A673 (cell line): ENCODE measurements around the gene GBX1. TPM values are rescaled to one million over a fixed set of nuclear protein-coding genes. Genes with fewer than 3 reads are reported as not detected.
A peak's percentile ranks its signal among the peaks of the same experiment; 100 is the strongest.

Experiments used
- BruUV-seq: library from RNA; stranded (reverse); fragments of 400-500 nt; replicated peaks from 2 replicates; lab custom pipeline; 2021; lab: Mats Ljungman, UMichigan
- CTCF ChIA-PET: fragments of 300-600 bp; sonication (Branson Sonifier 250); formaldehyde crosslinking; loops from one replicate; lab custom pipeline; 2022; ENCODE audit warnings: antibody characterized with exemption; lab: Charles Lee
- POLR2A ChIA-PET: fragments of 300-600 bp; sonication (Branson Sonifier 250); formaldehyde crosslinking; loops from one replicate; lab custom pipeline; 2022; ENCODE audit warnings: antibody characterized with exemption; ENCODE audit not compliant: low non-redundant PET; lab: Charles Lee
- DNase-seq: peaks from one replicate; pipeline ENCODE4 v3.0.0-alpha.2; 2015; ENCODE audit warnings: low spot score
- H3K27ac ChIP-seq: fragments of 200-600 bp; sonication (generic); 2 replicates; pipeline ENCODE4 v1.5.1; 2016; ENCODE audit warnings: mixed run types, low read depth, mild to moderate bottlenecking, mixed read lengths, antibody characterized with exemption, low read length; ENCODE audit not compliant: poor library complexity, severe bottlenecking
- H3K27me3 ChIP-seq: fragments of 200-600 bp; sonication (generic); replicated peaks from 2 replicates; pipeline ENCODE4 v1.6.1; 2017; ENCODE audit warnings: mixed run types, low read depth, mild to moderate bottlenecking, mixed read lengths, antibody characterized with exemption, low read length; ENCODE audit not compliant: insufficient read depth, poor library complexity
- H3K36me3 ChIP-seq: fragments of 200-600 bp; sonication (generic); 2 replicates; pipeline ENCODE4 v1.6.1; 2016; ENCODE audit warnings: mixed run types, mild to moderate bottlenecking, mixed read lengths, antibody characterized with exemption, low read length; ENCODE audit not compliant: insufficient read depth, poor library complexity, severe bottlenecking
- H3K4me1 ChIP-seq: fragments of 200-600 bp; sonication (generic); 2 replicates; pipeline ENCODE4 v1.6.1; 2017; ENCODE audit warnings: mixed run types, mild to moderate bottlenecking, mixed read lengths, antibody characterized with exemption, low read length; ENCODE audit not compliant: insufficient read depth, poor library complexity, severe bottlenecking
- H3K4me3 ChIP-seq: fragments of 200-600 bp; sonication (generic); 2 replicates; pipeline ENCODE4 v1.5.1; 2016; ENCODE audit warnings: low read depth, mixed run types, mild to moderate bottlenecking, mixed read lengths, low read length; ENCODE audit not compliant: poor library complexity, severe bottlenecking
- H3K9me3 ChIP-seq: fragments of 200-600 bp; sonication (generic); 2 replicates; pipeline ENCODE4 v1.6.1; 2016; ENCODE audit warnings: mixed run types, low read depth, mild to moderate bottlenecking, mixed read lengths, antibody characterized with exemption, low read length; ENCODE audit not compliant: poor library complexity, severe bottlenecking
- EZH2 ChIP-seq: fragments of 200-600 bp; sonication (generic); IDR thresholded peaks from 2 replicates; pipeline ENCODE4 v1.6.1; 2017; ENCODE audit warnings: borderline replicate concordance, low read depth, mild to moderate bottlenecking, mixed read lengths, antibody characterized with exemption, low read length; ENCODE audit not compliant: poor library complexity, severe bottlenecking
- intact Hi-C: fragments of 100-400 bp; cut with micrococcal nuclease; formaldehyde crosslinking; loops from one replicate; pipeline ENCODE4 v1.10.0; 2022; ENCODE audit not compliant: unreplicated experiment
- total RNA-seq: library from RNA; stranded (reverse); gene quantifications from 2 replicates; pipeline ENCODE4 v1.2.3, GENCODE V29; 2021
- TF ChIP-seq, protein P1 (sequence below): fragments of 300-800, 200-600 bp; sonication (generic); conservative IDR thresholded peaks from 2 replicates; pipeline ENCODE4 v1.5.1; 2017; ENCODE audit warnings: low read depth, mild to moderate bottlenecking, antibody characterized with exemption, low read length, moderate library complexity, mixed read lengths

GBX1 gene
- total RNA-seq, 1 experiment from 2014 or later = not detected

DNA sequence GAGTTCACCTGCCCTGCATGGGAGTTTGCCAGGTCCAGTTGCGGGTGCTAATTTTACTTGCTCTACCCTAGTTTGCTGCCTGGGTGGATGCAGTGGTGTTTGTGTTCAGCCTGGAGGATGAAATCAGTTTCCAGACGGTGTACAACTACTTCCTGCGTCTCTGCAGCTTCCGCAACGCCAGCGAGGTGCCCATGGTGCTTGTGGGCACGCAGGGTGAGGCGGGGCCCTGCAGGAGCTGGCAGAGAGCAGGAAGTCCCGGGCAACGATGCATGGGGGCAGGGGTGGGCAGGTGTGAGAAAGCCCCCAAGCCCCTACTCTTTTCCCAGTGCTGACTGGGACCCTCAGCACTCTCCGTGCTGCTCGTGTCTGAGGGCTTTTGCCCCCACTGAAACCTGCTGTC, 49.9 kb downstream of the GBX1 start:
- BruUV-seq = no TSS peak
- intact Hi-C loops = loop anchor here (10.0 kb wide), 1 partner anchor 223 kb away; no protein-coding TSS in a partner anchor
- peaks cover 22% of the 10 kb centered on the region for H3K4me1 ChIP-seq
- H3K36me3 ChIP-seq = peaks cover 22% of the 10 kb centered on the region
- ChIA-PET CTCF (no interaction called here), POLR2A (no interaction called here)
- TF ChIP-seq EZH2 = no peak
- TF ChIP-seq, protein P1, sequence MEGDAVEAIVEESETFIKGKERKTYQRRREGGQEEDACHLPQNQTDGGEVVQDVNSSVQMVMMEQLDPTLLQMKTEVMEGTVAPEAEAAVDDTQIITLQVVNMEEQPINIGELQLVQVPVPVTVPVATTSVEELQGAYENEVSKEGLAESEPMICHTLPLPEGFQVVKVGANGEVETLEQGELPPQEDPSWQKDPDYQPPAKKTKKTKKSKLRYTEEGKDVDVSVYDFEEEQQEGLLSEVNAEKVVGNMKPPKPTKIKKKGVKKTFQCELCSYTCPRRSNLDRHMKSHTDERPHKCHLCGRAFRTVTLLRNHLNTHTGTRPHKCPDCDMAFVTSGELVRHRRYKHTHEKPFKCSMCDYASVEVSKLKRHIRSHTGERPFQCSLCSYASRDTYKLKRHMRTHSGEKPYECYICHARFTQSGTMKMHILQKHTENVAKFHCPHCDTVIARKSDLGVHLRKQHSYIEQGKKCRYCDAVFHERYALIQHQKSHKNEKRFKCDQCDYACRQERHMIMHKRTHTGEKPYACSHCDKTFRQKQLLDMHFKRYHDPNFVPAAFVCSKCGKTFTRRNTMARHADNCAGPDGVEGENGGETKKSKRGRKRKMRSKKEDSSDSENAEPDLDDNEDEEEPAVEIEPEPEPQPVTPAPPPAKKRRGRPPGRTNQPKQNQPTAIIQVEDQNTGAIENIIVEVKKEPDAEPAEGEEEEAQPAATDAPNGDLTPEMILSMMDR = no peak
- no peaks in the 10 kb centered on the region for H3K9me3 ChIP-seq
- H3K4me3 ChIP-seq = no peak overlapping the region
- no peak for DNase-seq
- no peak overlapping the region for H3K27ac ChIP-seq
- H3K27me3 ChIP-seq = no peaks in the 10 kb centered on the region

DNA sequence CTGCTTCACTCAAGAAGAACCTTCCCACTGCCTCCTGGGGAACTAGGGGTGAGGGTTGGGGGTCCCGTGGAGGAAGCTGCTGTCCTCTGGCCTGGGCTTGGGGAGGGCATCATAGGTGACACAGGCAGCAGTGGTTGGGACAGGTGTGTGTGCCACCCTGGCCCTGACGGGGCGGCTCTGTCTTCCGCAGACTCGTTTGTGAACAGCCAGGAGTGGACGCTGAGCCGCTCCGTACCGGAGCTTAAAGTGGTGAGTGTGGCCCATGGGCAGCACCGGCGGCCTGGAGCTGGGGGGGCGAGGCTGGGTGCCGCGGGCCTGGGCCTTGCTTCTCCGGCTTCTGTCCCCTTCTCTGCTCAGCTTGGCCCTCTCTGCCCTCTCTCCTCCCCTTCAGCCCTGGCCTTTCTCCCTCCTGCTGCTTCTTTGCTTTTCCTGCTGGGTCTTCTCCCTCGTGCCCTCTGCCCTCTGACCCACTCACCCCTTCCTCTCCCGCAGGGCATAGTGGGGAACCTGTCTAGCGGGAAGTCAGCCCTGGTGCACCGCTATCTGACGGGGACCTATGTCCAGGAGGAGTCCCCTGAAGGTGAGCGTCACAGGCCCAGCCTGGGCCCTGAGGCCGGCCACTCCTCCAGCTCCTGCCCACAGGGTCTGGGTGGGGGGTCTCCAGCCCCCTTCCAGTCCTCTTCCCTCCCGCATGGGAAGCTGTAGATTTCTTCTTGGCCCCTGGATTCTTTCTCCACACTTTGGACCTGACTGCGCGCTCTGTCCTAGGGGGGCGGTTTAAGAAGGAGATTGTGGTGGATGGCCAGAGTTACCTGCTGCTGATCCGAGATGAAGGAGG, 50.7 kb downstream of the GBX1 start:
- no TSS peak for BruUV-seq
- intact Hi-C loops = loop anchor here (10.0 kb wide), 1 partner anchor 222 kb away; no protein-coding TSS in a partner anchor

DNA sequence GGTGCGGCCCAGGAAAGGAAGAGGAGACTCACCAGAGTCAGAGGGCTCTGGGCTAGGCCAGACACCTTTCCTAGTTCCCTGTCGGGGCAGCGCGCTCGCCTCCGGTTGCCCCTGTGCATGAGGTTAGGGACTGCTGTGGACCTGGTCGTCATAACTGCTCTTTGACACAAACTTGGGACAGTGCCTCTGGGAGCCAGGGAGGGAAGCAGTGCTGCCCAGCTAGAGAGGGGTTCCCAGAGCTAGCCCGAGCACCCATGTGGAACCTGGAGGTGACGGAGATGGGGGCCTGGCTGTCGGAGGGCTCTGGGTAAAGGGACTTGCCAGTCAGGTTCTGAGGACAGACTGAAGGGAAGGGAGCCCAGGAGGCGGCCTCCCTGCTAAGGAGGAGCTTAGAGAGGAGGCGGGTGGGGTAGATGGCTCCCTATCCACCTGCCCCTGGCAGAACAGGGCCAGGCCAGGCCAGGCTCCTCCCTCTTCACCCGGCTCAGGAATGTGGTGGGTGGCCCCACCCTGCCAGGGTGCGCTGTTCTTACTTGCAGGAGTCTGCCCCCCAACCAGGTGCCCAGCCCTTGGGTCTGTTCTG, 51.6 kb downstream of the GBX1 start:
- H3K4me3 ChIP-seq = no peak overlapping the region
- intact Hi-C loops = loop anchor here (10.0 kb wide), 1 partner anchor 221 kb away; no protein-coding TSS in a partner anchor
- H3K27ac ChIP-seq = no peak overlapping the region
- POLR2A ChIA-PET = no interaction called here
- TF ChIP-seq, protein P1 = no peak
- TF ChIP-seq EZH2 = no peak
- CTCF ChIA-PET = interaction anchor here (0.6 kb wide), 1 partner anchor 10 kb away, joined by 7 read pairs; no protein-coding TSS in a partner anchor
- H3K36me3 ChIP-seq = peaks cover 21% of the 10 kb centered on the region
- peaks cover 22% of the 10 kb centered on the region for H3K4me1 ChIP-seq
- no peaks in the 10 kb centered on the region for H3K9me3 ChIP-seq
- no TSS peak for BruUV-seq
- DNase-seq = peak; percentile 30
- H3K27me3 ChIP-seq = no peaks in the 10 kb centered on the region

More for the DNA sequence above, 50.7 kb downstream of the GBX1 start:
- Histone ChIP-seq H3K4me3 (no peak overlapping the region), H3K9me3 (no peaks in the 10 kb centered on the region), H3K36me3 (peaks cover 22% of the 10 kb centered on the region), H3K27me3 (no peaks in the 10 kb centered on the region), H3K4me1 (peaks cover 22% of the 10 kb centered on the region), H3K27ac (no peak overlapping the region)
- POLR2A ChIA-PET = no interaction called here
- CTCF ChIA-PET = no interaction called here
- TF ChIP-seq, protein P1 = no peak
- TF ChIP-seq EZH2 = no peak
- DNase-seq = no peak
